Nephron (organoid): Measurements from ENCODE around the gene TBCEL.

Source experiments
- H3K27ac Mint-ChIP-seq, 3 experiments: 2 replicates each; pipeline ENCODE4 v1.8.0; 2020; ENCODE audit warnings: mixed read lengths in 3 of 3, mild to moderate bottlenecking in 2 of 3, moderate library complexity in 1 of 3
- H3K27me3 Mint-ChIP-seq: 2 replicates; pipeline ENCODE4 v1.8.0; 2021; ENCODE audit warnings: low read depth, mild to moderate bottlenecking, moderate library complexity, mixed read lengths
- H3K36me3 Mint-ChIP-seq: 2 replicates; pipeline ENCODE4 v1.8.0; 2020; ENCODE audit warnings: low read depth, mixed read lengths
- H3K4me1 Mint-ChIP-seq: 2 replicates; pipeline ENCODE4 v1.8.0; 2020; ENCODE audit warnings: mixed read lengths
- H3K4me3 Mint-ChIP-seq, 3 experiments: 2 replicates each; pipeline ENCODE4 v1.8.0; 2020; ENCODE audit warnings: mild to moderate bottlenecking in 3 of 3, mixed read lengths in 3 of 3, moderate library complexity in 2 of 3
- H3K9me3 Mint-ChIP-seq: 2 replicates; pipeline ENCODE4 v1.8.0; 2020; ENCODE audit warnings: mixed read lengths
- TF ChIP-seq, protein P1 (sequence below), 3 experiments: fragments of 200-600 bp; sonication (generic); IDR thresholded peaks; one replicate each; pipeline ENCODE4 v1.5.0; 2021; ENCODE audit warnings: antibody characterized with exemption in 3 of 3; ENCODE audit not compliant: unreplicated experiment in 3 of 3

The TBCEL gene

DNA sequence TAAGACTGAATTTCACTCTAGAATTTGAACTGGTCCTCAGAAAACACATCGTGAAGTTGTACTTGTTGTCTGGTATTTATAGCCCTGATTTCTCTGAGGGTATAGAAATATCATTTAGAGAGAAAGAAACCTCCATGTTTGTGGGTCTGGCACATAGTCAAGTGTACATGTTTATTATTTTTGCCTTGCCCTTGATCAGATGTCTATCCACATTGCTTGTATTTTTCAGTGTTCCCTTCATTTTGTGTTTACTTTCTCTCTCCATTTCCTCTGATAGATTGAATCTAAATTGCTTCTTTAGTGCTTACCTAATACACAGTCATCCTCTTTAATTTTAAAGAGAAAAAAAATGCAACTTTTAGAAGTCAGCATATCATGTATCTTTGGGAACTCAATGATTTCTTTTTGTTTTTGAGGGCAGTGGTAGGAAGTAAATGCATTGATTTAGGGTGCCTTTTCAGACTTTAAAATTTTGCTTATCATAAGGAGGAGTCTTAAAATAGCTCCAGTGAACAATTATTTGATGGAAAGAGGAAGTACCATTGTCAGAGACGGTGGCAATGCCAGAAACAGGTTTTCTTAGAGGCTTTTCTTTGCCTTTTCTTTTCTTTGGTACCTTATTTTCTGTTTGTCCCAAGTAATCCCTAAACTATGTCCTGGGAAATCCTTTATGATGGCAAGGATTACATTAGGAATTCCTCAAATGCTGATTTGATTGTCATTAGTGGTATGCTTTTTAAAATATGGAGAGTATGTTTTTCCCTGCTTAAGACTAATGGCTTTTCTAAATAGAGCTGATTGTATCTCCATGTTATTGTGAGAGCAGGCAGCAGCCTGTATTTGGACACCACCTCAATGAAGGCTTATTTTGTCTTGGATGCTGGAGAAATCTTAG lies 47.3 kb downstream of the TBCEL start:
- Mint-ChIP-seq H3K4me3 (no peak overlapping the region), H3K4me1 (peaks cover 30% of the 10 kb centered on the region), H3K9me3 (peaks cover 3% of the 10 kb centered on the region), H3K27ac (peak overlapping the region; percentile 34 to 84 (median 68)), H3K27me3 (no peaks in the 10 kb centered on the region), H3K36me3 (peaks cover 74% of the 10 kb centered on the region)
- TF ChIP-seq, protein P1, sequence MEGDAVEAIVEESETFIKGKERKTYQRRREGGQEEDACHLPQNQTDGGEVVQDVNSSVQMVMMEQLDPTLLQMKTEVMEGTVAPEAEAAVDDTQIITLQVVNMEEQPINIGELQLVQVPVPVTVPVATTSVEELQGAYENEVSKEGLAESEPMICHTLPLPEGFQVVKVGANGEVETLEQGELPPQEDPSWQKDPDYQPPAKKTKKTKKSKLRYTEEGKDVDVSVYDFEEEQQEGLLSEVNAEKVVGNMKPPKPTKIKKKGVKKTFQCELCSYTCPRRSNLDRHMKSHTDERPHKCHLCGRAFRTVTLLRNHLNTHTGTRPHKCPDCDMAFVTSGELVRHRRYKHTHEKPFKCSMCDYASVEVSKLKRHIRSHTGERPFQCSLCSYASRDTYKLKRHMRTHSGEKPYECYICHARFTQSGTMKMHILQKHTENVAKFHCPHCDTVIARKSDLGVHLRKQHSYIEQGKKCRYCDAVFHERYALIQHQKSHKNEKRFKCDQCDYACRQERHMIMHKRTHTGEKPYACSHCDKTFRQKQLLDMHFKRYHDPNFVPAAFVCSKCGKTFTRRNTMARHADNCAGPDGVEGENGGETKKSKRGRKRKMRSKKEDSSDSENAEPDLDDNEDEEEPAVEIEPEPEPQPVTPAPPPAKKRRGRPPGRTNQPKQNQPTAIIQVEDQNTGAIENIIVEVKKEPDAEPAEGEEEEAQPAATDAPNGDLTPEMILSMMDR (IDR thresholded peaks at IDR 0.05; ENCODE audit: unreplicated experiment in 3 of 3), result no peak

DNA sequence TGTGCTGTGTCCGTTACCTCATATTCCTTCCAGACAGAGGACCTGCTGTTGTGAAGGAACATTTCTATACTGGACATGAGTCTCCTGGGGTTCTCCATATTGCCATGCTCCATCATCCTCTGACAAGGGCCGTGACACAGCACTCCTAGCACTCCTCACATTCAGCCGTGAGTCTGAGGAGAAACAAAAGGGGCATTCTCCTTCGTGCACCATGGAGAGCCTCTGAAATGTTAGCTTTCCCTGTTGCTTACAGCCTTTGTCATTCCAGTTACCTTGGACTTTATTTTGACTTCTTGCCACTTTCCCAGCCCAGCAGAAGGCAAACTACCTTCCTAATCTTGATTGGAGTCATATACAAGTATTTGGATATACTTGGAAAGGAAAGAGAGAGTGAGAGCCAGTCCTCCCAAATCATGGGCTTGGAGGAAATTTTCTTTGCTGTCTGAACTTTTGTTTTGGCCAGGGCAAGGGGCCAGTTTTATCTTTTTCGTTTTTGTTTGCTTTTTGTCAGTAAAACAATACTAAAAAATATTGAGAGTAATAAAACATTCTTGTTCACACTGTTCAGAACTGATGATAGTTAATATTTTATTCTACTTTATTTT lies 48.0 kb downstream of the TBCEL start:
- peaks cover 30% of the 10 kb centered on the region for H3K4me1 Mint-ChIP-seq
- peaks cover 3% of the 10 kb centered on the region for H3K9me3 Mint-ChIP-seq
- TF ChIP-seq, protein P1 (IDR thresholded peaks at IDR 0.05; ENCODE audit: unreplicated experiment in 3 of 3), result no peak
- no peaks in the 10 kb centered on the region for H3K27me3 Mint-ChIP-seq
- H3K36me3 Mint-ChIP-seq, result peaks cover 70% of the 10 kb centered on the region
- peak overlapping the region; percentile 34 to 84 (median 68) for H3K27ac Mint-ChIP-seq
- peak overlapping the region in 1 of 3 experiments; percentile 18 for H3K4me3 Mint-ChIP-seq

DNA sequence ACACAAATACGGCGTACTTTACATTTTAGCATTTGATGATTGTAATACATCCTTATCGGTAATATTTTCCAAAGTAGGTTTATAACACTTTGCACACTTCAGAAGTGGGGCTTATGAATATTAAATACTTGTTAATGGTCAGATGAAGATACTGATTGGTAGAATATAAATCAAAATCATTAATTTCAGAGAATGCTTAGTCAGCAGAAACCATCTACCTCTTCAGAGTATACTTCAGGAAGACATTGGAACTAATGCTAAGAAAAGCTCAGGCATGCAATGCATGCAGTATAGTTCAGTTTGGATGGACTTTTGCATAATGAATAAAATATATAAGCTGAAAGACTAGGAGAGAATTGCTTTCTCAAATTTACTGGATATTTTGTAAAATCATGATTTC lies 57.4 kb downstream of the TBCEL start:
- Mint-ChIP-seq H3K27ac (no peak overlapping the region), H3K36me3 (peaks cover 23% of the 10 kb centered on the region), H3K27me3 (no peaks in the 10 kb centered on the region), H3K4me1 (no peaks in the 10 kb centered on the region), H3K4me3 (no peak overlapping the region), H3K9me3 (no peaks in the 10 kb centered on the region)
- TF ChIP-seq, protein P1 (IDR thresholded peaks at IDR 0.05; ENCODE audit: unreplicated experiment in 3 of 3), result no peak

DNA sequence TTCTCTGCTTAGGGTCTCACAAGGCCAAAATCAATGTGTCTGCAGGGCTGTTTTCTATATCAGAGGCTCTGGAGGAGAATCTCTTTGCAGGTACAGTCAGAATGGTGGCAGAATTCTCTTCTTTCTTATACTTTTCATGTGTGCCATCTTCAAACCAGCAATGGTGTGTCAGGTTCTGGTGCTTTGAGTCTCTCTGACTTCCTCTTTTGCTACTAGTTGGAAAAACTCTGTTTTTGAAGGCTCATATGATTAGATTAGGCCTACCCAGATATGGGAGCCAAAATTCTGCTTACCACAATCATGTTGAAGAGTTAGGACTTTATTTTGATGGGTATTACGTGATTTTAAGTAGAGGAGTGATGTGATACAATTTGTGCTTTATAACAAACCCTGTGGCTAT lies 58.3 kb downstream of the TBCEL start:
- Mint-ChIP-seq H3K9me3 (no peaks in the 10 kb centered on the region), H3K4me3 (no peak overlapping the region), H3K4me1 (no peaks in the 10 kb centered on the region), H3K27ac (no peak overlapping the region), H3K27me3 (no peaks in the 10 kb centered on the region), H3K36me3 (peaks cover 32% of the 10 kb centered on the region)
- TF ChIP-seq, protein P1 (IDR thresholded peaks at IDR 0.05; ENCODE audit: unreplicated experiment in 3 of 3), result no peak

DNA sequence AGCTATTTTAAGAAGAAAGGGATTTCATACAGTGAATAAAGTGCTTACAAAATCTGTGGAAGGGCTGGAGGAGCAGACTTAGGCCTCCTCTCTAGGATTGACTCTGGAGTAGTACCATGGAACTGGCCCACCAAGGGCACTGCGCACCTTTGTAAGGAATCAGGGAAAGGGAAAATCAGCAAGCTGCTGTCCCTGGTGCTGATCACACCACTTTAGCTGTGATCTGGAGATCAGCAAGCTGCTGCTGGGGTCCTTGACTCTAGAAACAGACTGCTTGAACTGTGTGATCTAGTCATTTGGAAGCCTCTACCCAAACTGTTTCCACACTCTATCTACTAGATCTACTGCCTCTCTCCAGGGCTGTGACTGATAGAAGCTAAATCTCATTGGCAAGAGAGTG lies 58.8 kb downstream of the TBCEL start:
- Mint-ChIP-seq H3K27me3 (no peaks in the 10 kb centered on the region), H3K4me3 (no peak overlapping the region), H3K36me3 (peaks cover 36% of the 10 kb centered on the region), H3K4me1 (no peaks in the 10 kb centered on the region), H3K27ac (no peak overlapping the region), H3K9me3 (no peaks in the 10 kb centered on the region)
- TF ChIP-seq, protein P1 (IDR thresholded peaks at IDR 0.05; ENCODE audit: unreplicated experiment in 3 of 3), result no peak
